ENCODE results near the gene PCOLCE2.
"Not testable (repeated sequence)": the region's sequence is repeated elsewhere in the genome, so short reads cannot be mapped to it uniquely, and the experiment has no call there.

The PCOLCE2 gene

DNA sequence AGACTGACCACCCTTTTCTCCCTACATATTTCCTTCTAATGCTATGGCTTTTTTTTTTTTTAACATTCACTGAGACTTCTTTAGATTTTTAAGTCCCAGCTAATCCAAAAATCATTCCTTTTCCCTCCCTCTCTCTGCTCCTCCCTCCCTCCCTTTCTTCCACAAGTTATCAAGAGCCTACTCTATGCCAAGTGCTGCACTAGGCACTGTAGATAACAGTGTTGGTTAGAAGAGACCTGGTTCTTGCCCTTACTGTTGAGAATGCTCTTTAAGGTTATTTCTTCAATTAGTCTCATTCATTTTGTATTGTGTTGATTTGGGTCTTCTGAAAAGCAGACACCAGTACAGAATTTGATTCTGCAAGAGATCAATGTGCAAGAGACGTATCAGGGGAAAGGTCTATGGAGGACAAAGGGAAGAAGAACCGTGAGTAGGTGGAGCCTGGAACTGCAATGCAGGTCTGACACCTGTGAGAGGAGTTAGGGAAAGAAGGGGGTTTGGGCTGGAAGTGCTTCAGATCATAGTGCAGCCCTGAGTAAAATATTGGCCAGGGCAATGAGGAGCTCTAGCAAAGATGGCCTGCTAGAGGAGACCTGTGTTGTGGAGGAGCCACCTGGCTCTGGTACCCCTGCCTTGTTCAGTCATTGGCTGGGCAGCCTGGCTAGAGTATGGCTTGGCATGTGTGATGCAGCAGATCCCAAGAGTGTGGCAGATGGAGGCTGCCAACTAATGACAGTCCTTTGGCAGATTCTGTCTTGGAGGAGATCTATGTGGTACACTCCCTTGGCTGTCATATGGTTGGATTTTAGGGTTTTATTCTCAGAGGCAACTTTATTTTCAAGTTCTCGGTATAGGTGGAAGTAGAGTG lies 9.7 kb upstream of the PCOLCE2 start:
- DNase-seq = no peak

- no peak for DNase-seq
Measured at GRCh38 chr3:142897807-142898206, 8.9 kb upstream of the PCOLCE2 start.

DNA sequence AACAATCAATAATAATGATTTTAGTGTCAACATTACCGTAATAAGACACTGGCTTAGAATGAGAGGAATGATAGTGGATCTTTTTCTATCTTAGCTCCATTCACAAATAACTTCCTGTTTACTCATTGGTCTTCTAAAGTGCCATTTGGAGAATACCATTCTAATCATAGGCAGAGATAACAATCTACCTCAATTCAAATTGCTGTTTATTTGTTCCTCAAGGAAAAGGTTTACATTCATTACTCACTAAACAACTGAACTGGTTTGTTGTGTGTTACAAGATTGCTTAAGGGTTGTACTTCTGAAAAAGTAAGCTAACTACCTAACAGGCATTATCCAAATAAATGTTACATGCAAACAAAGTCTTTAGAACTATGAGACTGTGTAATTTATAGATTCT lies 8.1 kb upstream of the PCOLCE2 start:
- no peak for DNase-seq

GRCh38 chr3:142896201-142896755 lies 7.4 kb upstream of the PCOLCE2 start:
- DNase-seq = no peak

DNA sequence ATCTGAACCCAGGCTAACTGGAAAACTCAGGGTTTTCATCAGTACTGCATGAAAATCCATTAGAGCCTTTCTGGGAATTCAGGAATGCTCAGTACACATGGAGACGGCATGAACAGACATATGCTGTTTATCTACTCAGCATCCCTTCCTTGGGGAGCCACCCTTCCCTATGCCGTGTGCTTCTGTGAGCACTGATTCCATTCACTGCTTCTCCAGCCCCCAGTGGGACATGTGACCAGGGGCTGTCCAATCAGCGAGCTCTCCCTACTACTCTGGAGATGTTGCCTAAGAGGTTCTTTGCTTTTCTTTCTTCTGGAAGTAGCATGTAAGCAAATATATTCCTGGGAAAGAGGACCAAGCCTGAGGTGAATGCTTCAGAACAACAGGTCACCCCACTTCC lies 5.6 kb upstream of the PCOLCE2 start:
- no peak for DNase-seq

GRCh38 chr3:142892714-142893113 lies 3.8 kb upstream of the PCOLCE2 start:
- DNase-seq = no peak

GRCh38 chr3:142890592-142890991 lies 1.7 kb upstream of the PCOLCE2 start:
- no peak for DNase-seq

DNA sequence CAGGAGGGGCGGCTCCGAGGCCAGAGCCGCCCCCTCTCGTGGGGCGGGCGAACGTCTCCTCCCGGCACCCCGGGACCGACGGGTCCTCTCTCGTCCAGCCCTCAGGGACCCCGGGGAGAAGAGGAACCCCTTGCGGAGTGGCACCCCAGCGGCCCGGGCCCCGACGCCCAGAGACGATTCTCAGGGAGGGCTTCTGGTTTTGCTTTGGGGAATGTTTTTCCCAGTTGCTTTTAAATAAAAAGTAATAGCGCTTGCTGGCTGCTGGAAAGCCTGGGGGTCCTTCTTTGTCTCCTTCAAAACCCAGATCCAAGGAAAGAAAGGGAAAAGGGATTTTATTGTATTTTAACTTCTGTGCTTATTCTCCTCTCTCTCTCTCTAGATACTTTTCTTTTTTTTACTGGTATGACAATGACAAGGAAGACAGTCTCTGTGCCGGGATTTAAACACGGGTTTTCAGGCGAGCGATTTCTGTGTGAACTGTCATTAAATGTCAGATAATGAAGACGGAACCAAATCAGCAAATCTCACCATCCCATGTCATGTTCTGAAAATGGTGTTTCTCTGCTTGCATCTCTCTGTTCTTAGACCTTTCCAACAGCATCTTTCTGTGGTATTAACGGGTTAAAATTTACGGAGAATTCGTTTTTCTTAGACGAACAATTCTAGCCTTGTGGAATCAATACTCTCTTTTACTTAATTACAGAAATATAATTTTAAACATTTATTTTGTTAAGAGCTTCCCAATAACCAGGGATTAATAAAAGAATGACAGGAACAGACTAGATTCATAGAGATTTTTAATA lies 530 bp upstream of the PCOLCE2 start:
- no peak for DNase-seq

DNA sequence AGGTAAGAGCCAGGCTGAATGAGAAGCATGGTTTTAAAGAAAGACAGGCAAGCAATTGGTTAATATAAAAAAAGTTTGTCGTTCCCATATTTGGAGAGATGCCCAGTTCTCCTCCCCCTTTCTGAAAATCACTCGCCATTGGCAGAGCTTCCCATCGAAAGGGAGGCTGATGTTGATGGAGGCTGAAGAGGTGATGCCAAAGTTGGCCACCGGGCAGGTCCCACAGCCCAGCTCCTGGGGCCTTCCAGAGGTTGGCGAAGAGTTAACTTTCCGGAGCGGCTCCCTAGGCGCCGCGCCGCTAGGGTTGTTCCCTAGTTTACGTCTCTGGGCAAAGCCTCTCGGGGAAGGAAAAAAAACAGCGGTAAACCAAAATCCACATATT lies 793 bp downstream of the PCOLCE2 start:
- no peak for DNase-seq

GRCh38 chr3:142886940-142887339 lies 1.9 kb downstream of the PCOLCE2 start:
- DNase-seq = no peak

GRCh38 chr3:142886021-142886420 lies 2.9 kb downstream of the PCOLCE2 start:
- no peak for DNase-seq

DNA sequence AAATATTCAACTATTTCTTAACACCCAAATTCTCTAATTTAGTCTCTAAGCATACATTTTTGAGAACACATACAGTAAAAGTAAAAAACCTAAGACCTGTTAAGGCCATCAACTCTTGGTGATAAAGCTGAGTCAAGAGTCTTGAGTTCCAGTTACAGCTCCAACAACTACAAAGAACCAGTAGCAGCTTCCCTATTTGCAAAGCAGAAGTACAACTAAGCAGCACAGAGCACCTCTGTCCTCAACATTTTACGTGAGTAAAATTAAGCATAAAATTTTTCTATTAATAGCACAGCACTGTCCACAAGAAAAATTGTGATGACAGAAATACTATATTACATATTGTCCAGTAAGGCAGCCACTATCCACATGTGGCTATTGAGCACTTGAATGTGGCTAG lies 4.4 kb downstream of the PCOLCE2 start:
- DNase-seq = no peak

- not testable (repeated sequence) for DNase-seq
Measured at GRCh38 chr3:142883534-142883933, 5.3 kb downstream of the PCOLCE2 start.

DNA sequence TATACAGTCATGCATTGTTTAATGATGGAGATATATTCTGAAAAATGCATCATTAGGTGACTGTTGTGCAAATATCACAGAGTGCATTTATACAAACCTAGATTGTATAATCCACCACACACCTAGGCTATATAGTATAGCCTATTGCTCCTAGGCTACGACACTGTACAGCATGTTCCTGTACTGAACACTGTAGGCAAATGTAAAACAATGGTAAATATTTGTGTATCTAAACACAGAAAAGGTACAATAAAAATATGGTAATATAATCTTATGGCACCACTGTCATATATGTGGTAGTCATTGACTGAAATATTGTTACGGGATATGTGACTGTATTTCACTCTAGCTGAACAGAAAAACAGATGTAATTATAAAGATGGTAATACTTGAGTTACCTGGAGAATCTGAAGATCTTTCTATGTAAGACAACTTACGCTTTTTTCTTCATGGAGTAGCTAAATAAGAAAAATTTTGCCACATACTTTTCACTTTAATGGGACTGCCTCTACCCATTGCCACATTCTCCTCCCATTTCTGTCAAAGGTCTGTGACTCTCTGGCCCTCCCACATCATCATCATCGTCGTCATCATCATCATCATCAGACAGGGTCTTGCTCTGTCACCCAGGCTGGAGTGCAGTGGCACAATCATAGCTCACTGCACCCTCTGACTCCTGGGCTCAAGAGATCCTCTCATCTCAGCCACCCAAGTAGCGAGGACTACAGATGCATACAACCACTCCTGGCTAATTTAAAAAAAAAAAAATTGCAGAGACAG lies 7.2 kb downstream of the PCOLCE2 start:
- no peak for DNase-seq

GRCh38 chr3:142878649-142879300 lies 10.1 kb downstream of the PCOLCE2 start:
- no peak for DNase-seq

DNA sequence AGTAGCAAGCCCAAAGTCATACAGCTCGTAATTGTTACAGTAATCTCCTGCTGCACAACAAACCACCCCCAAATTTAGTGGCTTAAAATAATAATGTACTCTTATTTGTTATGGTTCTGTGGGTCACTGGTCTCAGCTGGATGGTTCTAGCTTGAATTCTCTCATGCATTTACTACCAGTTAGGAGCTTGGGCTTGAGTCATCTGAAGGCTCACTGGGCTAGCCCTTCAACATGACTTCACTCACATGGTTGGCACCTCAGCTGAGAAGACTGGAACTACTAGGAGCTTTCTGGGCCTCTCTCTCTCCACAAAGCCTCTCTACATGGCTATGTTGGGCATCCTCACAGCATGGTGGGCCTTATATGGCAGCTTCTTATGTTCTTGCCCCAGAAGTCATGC lies 12.5 kb downstream of the PCOLCE2 start:
- no peak for DNase-seq

- no peak for DNase-seq
Measured at GRCh38 chr3:142875583-142876207, 13.2 kb downstream of the PCOLCE2 start.

- no peak for DNase-seq
Measured at GRCh38 chr3:142875099-142875498, 13.8 kb downstream of the PCOLCE2 start.

- not testable (repeated sequence) for DNase-seq
Measured at GRCh38 chr3:142868382-142868781, 20.5 kb downstream of the PCOLCE2 start.

DNA sequence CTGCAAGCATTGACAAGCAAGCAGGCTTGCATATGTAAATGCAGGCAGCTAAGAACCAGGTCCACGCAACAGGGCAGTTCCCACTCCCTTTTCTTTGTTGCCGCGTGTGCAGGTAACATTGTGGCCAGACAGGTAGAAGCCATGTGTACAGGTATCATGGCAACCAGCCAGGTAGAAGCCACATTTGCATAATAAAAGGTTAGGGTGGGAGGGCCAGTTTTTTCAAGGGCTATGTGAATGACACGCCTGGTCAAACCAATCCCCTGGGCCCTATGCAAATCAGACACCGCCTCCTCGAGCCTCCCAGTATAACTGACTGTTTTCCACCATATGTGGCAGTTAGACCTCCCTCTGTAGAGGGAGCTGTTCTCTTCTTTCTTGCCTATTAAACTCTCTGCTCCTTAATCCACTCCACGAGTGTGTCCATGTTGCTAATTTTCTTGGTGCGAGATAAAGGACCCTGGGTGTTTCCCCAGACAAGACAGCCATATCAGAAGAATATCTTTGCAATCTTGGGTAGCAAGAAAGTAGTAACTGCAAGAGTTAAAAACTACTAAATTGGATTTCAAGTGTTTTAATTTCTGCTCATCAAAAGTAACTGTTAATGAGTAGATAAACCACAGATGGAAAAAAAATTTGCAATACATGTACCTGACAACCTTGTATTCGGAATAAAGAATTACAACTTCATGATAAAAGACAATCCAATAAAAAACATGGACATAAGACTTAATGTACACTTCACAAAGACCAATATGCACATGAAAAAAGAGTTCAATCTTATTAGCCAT lies 21.8 kb downstream of the PCOLCE2 start:
- peak; percentile 67 for DNase-seq

Measured in NCI-H187 treated with DMSO at 0.1 percent for 48 hours (cell line).